Measurements from ENCODE around the gene TARDBP.

TARDBP gene

DNA sequence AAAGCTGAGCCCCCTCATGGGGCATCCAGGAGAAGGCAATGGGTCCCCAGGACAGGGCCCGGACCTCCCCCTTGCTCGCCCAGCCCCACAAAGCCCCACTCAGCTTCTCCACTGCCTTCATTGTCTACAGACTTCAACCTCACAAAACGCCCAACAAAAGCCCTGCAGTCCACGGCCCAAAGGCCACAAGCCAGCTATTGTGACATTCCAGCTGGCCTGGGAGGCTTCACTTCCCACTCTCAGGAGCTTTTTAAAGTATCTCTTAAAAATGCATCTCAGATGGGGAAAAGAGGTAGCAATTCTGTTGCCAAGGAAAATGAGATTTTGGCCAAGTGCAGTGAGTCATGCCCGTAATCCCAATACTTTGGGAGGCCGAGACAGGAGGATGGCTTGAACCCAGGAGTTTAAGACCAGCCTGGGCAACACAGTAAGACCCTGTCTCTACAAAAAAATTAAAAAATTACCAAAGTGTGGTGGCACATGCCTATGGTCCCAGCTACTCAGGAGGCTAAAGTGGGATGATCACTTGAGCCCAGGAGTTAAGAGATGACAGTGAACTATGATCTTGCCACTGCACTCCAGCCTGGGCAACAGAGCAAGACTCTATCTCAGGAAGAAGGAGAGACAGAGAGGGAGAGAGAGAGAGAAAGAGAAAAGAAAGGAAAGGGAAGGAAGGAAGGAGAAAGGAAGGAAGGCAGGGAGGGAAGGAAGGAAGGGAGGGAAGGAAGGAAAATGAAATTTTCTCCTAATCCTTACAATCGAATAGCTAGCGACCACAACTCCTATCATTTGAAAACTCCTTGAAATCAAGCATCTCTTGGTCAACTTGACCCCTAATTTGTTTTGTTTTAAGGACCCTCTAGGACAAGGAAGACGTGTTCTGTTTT, 31.4 kb upstream of the TARDBP start:
- H2AK5ac ChIP-seq (ENCODE audit: low read length, severe bottlenecking), result no peak overlapping the region
- H3K23ac ChIP-seq (ENCODE audit: low read length in 2 of 2), result no peak overlapping the region
- H3K27ac ChIP-seq (ENCODE audit: low read length, poor library complexity, severe bottlenecking), result no peak overlapping the region
- no peak overlapping the region for H3K4ac ChIP-seq (ENCODE audit: low read depth in 1 of 2, low read length in 2 of 2)
- no peak overlapping the region for H2BK12ac ChIP-seq (ENCODE audit: low read length in 2 of 2)
- no peak for DNase-seq
- H3K9me3 ChIP-seq (ENCODE audit: control insufficient read depth, low read length), result no peaks in the 10 kb centered on the region
- H2AFZ ChIP-seq (ENCODE audit: low read depth, low read length), result no peak overlapping the region
- 80% methylated on average over 7 of the region's 9 CpGs for WGBS
- H3K4me2 ChIP-seq (ENCODE audit: low read length, poor library complexity, severe bottlenecking), result no peak overlapping the region
- H3K36me3 ChIP-seq (ENCODE audit: control insufficient read depth in 1 of 2, insufficient read depth in 2 of 2, low read depth in 1 of 2, low read length in 2 of 2), result no peaks in the 10 kb centered on the region
- peak overlapping the region; percentile 83 for H3K9ac ChIP-seq (ENCODE audit: low read length)
- no peaks in the 10 kb centered on the region for H3K79me1 ChIP-seq (replicated peaks; ENCODE audit: low read length, poor library complexity, severe bottlenecking)
- no peak overlapping the region for H3K18ac ChIP-seq (ENCODE audit: low read depth in 1 of 2, low read length in 2 of 2)
- no peak overlapping the region for H2BK15ac ChIP-seq (ENCODE audit: low read depth, poor library complexity, severe bottlenecking)
- H3K14ac ChIP-seq (ENCODE audit: low read length in 2 of 2), result no peak overlapping the region
- peaks cover 7% of the 10 kb centered on the region for H3K4me1 ChIP-seq (ENCODE audit: control insufficient read depth, insufficient read depth, low read depth, low read length)
- peak overlapping the region in 1 of 2 experiments; percentile 75 for H3K4me3 ChIP-seq (ENCODE audit: insufficient read depth in 1 of 2, low read depth in 1 of 2, low read length in 2 of 2)
- no peak overlapping the region for H4K91ac ChIP-seq (ENCODE audit: low read length)
- H2BK120ac ChIP-seq (ENCODE audit: low read depth, low read length), result no peak overlapping the region
- no peak overlapping the region for H2BK5ac ChIP-seq (ENCODE audit: low read depth, low read length, poor library complexity, severe bottlenecking)
- no peak overlapping the region for H4K8ac ChIP-seq (ENCODE audit: low read length)
- H3K27me3 ChIP-seq (ENCODE audit: control insufficient read depth in 1 of 2, insufficient read depth in 1 of 2, low read length in 2 of 2), result peaks cover 5 to 27% of the 10 kb centered on the region in 2 experiments

- Histone ChIP-seq H2BK15ac (ENCODE audit: low read depth, poor library complexity, severe bottlenecking) (no peak overlapping the region), H3K27me3 (ENCODE audit: control insufficient read depth in 1 of 2, insufficient read depth in 1 of 2, low read length in 2 of 2) (peaks cover 16 to 19% of the 10 kb centered on the region in 2 experiments), H3K18ac (ENCODE audit: low read depth in 1 of 2, low read length in 2 of 2) (no peak overlapping the region), H3K4me3 (ENCODE audit: insufficient read depth in 1 of 2, low read depth in 1 of 2, low read length in 2 of 2) (no peak overlapping the region), H2AFZ (ENCODE audit: low read depth, low read length) (no peak overlapping the region), H3K9ac (ENCODE audit: low read length) (no peak overlapping the region), H3K23ac (ENCODE audit: low read length in 2 of 2) (no peak overlapping the region), H2BK12ac (ENCODE audit: low read length in 2 of 2) (no peak overlapping the region), H3K36me3 (ENCODE audit: control insufficient read depth in 1 of 2, insufficient read depth in 2 of 2, low read depth in 1 of 2, low read length in 2 of 2) (no peaks in the 10 kb centered on the region), H2BK5ac (ENCODE audit: low read depth, low read length, poor library complexity, severe bottlenecking) (no peak overlapping the region), H3K14ac (ENCODE audit: low read length in 2 of 2) (no peak overlapping the region), H3K9me3 (ENCODE audit: control insufficient read depth, low read length) (no peaks in the 10 kb centered on the region), H4K8ac (ENCODE audit: low read length) (no peak overlapping the region), H3K4ac (ENCODE audit: low read depth in 1 of 2, low read length in 2 of 2) (no peak overlapping the region), H3K4me2 (ENCODE audit: low read length, poor library complexity, severe bottlenecking) (no peak overlapping the region), H3K27ac (ENCODE audit: low read length, poor library complexity, severe bottlenecking) (no peak overlapping the region), H3K4me1 (ENCODE audit: control insufficient read depth, insufficient read depth, low read depth, low read length) (peaks cover 1% of the 10 kb centered on the region), H2BK120ac (ENCODE audit: low read depth, low read length) (no peak overlapping the region), H2AK5ac (ENCODE audit: low read length, severe bottlenecking) (no peak overlapping the region), H3K79me1 (replicated peaks; ENCODE audit: low read length, poor library complexity, severe bottlenecking) (no peaks in the 10 kb centered on the region), H4K91ac (ENCODE audit: low read length) (no peak overlapping the region)
- WGBS, result 83% methylated on average over 7 of the region's 7 CpGs
- no peak for DNase-seq
These were observed 25.9 kb upstream of the TARDBP start for GRCh38 chr1:10986525-10986890.

- no peak overlapping the region for H3K18ac ChIP-seq (ENCODE audit: low read depth in 1 of 2, low read length in 2 of 2)
- H3K79me1 ChIP-seq (replicated peaks; ENCODE audit: low read length, poor library complexity, severe bottlenecking), result no peaks in the 10 kb centered on the region
- WGBS, result 73% methylated on average over 3 of the region's 4 CpGs
- no peak overlapping the region for H2BK15ac ChIP-seq (ENCODE audit: low read depth, poor library complexity, severe bottlenecking)
- no peak for DNase-seq
- H2BK5ac ChIP-seq (ENCODE audit: low read depth, low read length, poor library complexity, severe bottlenecking), result no peak overlapping the region
- no peaks in the 10 kb centered on the region for H3K9me3 ChIP-seq (ENCODE audit: control insufficient read depth, low read length)
- H3K4me1 ChIP-seq (ENCODE audit: control insufficient read depth, insufficient read depth, low read depth, low read length), result peaks cover 1% of the 10 kb centered on the region
- no peak overlapping the region for H3K23ac ChIP-seq (ENCODE audit: low read length in 2 of 2)
- no peak overlapping the region for H2AK5ac ChIP-seq (ENCODE audit: low read length, severe bottlenecking)
- H3K4me2 ChIP-seq (ENCODE audit: low read length, poor library complexity, severe bottlenecking), result no peak overlapping the region
- no peak overlapping the region for H2BK120ac ChIP-seq (ENCODE audit: low read depth, low read length)
- no peaks in the 10 kb centered on the region for H3K36me3 ChIP-seq (ENCODE audit: control insufficient read depth in 1 of 2, insufficient read depth in 2 of 2, low read depth in 1 of 2, low read length in 2 of 2)
- no peak overlapping the region for H2AFZ ChIP-seq (ENCODE audit: low read depth, low read length)
- no peak overlapping the region for H3K4ac ChIP-seq (ENCODE audit: low read depth in 1 of 2, low read length in 2 of 2)
- no peak overlapping the region for H2BK12ac ChIP-seq (ENCODE audit: low read length in 2 of 2)
- H3K27ac ChIP-seq (ENCODE audit: low read length, poor library complexity, severe bottlenecking), result no peak overlapping the region
- peaks cover 8 to 22% of the 10 kb centered on the region in 2 experiments for H3K27me3 ChIP-seq (ENCODE audit: control insufficient read depth in 1 of 2, insufficient read depth in 1 of 2, low read length in 2 of 2)
- H3K14ac ChIP-seq (ENCODE audit: low read length in 2 of 2), result no peak overlapping the region
- H3K9ac ChIP-seq (ENCODE audit: low read length), result no peak overlapping the region
- H4K91ac ChIP-seq (ENCODE audit: low read length), result no peak overlapping the region
- H4K8ac ChIP-seq (ENCODE audit: low read length), result no peak overlapping the region
- no peak overlapping the region for H3K4me3 ChIP-seq (ENCODE audit: insufficient read depth in 1 of 2, low read depth in 1 of 2, low read length in 2 of 2)
These were observed 24.5 kb upstream of the TARDBP start for GRCh38 chr1:10987840-10988417.

GRCh38 chr1:10989095-10989494, 23.4 kb upstream of the TARDBP start:
- H2AFZ ChIP-seq (ENCODE audit: low read depth, low read length), result no peak overlapping the region
- no peak overlapping the region for H4K91ac ChIP-seq (ENCODE audit: low read length)
- no peaks in the 10 kb centered on the region for H3K79me1 ChIP-seq (replicated peaks; ENCODE audit: low read length, poor library complexity, severe bottlenecking)
- no peak overlapping the region for H3K23ac ChIP-seq (ENCODE audit: low read length in 2 of 2)
- DNase-seq, result no peak
- peaks cover 1% of the 10 kb centered on the region for H3K4me1 ChIP-seq (ENCODE audit: control insufficient read depth, insufficient read depth, low read depth, low read length)
- H3K4me3 ChIP-seq (ENCODE audit: insufficient read depth in 1 of 2, low read depth in 1 of 2, low read length in 2 of 2), result no peak overlapping the region
- no peak overlapping the region for H2AK5ac ChIP-seq (ENCODE audit: low read length, severe bottlenecking)
- H3K9me3 ChIP-seq (ENCODE audit: control insufficient read depth, low read length), result no peaks in the 10 kb centered on the region
- no peak overlapping the region for H2BK15ac ChIP-seq (ENCODE audit: low read depth, poor library complexity, severe bottlenecking)
- WGBS, result 86% methylated on average over 5 of the region's 5 CpGs
- peaks cover 8 to 24% of the 10 kb centered on the region in 2 experiments for H3K27me3 ChIP-seq (ENCODE audit: control insufficient read depth in 1 of 2, insufficient read depth in 1 of 2, low read length in 2 of 2)
- no peak overlapping the region for H3K18ac ChIP-seq (ENCODE audit: low read depth in 1 of 2, low read length in 2 of 2)
- H3K27ac ChIP-seq (ENCODE audit: low read length, poor library complexity, severe bottlenecking), result no peak overlapping the region
- no peak overlapping the region for H2BK12ac ChIP-seq (ENCODE audit: low read length in 2 of 2)
- no peak overlapping the region for H3K14ac ChIP-seq (ENCODE audit: low read length in 2 of 2)
- no peak overlapping the region for H3K4ac ChIP-seq (ENCODE audit: low read depth in 1 of 2, low read length in 2 of 2)
- no peak overlapping the region for H3K9ac ChIP-seq (ENCODE audit: low read length)
- H2BK120ac ChIP-seq (ENCODE audit: low read depth, low read length), result no peak overlapping the region
- H3K36me3 ChIP-seq (ENCODE audit: control insufficient read depth in 1 of 2, insufficient read depth in 2 of 2, low read depth in 1 of 2, low read length in 2 of 2), result no peaks in the 10 kb centered on the region
- H2BK5ac ChIP-seq (ENCODE audit: low read depth, low read length, poor library complexity, severe bottlenecking), result no peak overlapping the region
- H4K8ac ChIP-seq (ENCODE audit: low read length), result no peak overlapping the region
- no peak overlapping the region for H3K4me2 ChIP-seq (ENCODE audit: low read length, poor library complexity, severe bottlenecking)
